ENCODE measurements around the gene KANSL1L. TPM values are rescaled to one million over a fixed set of nuclear protein-coding genes. Genes with fewer than 3 reads are reported as not detected.

Gene KANSL1L
- total RNA-seq, 4 donors from 2014 or later: 25.1 to 41.5 (median 30.0) TPM

DNA sequence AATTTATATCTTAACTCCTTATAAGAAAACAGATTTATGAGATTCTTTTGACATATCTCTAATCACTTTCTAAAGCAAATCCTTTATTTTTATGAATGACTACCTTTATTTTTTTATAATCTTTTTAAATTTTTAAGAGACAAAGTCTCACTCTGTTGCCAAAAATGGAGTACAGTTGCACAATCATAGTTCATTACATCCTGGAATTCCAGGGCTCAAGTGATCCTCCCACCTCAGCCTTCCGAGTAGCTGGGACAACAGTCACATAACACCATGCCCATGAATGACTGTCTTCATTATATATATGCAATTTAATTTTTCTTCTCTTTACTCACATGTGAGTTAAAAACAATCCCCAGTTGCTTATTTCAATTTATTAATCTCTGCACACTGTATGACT is 32.3 kb upstream of the KANSL1L start:
- Histone ChIP-seq H3K4me1 (no peaks in the 10 kb centered on the region), H3K9me3 (no peaks in the 10 kb centered on the region), H3K27ac (replicated peaks in 1 of 4) (no peak overlapping the region), H3K36me3 (no peaks in the 10 kb centered on the region), H3K4me3 (no peak overlapping the region), H3K27me3 (peaks cover 0 to 11% (median 0%) of the 10 kb centered on the region in 4 donors)
- intact Hi-C loops (cut with DNase I): no loop called here
- no peak for DNase-seq (ENCODE audit: extremely low spot score)
- WGBS: 77% methylated on average over 1 of the region's 1 CpG
- TF ChIP-seq POLR2A (IDR thresholded peaks at IDR 0.05; ENCODE audit: low read depth) (no peak), POLR2AphosphoS5 (IDR thresholded peaks at IDR 0.05) (no peak), EP300 (IDR thresholded peaks at IDR 0.05) (no peak)
- TF ChIP-seq, protein P1, sequence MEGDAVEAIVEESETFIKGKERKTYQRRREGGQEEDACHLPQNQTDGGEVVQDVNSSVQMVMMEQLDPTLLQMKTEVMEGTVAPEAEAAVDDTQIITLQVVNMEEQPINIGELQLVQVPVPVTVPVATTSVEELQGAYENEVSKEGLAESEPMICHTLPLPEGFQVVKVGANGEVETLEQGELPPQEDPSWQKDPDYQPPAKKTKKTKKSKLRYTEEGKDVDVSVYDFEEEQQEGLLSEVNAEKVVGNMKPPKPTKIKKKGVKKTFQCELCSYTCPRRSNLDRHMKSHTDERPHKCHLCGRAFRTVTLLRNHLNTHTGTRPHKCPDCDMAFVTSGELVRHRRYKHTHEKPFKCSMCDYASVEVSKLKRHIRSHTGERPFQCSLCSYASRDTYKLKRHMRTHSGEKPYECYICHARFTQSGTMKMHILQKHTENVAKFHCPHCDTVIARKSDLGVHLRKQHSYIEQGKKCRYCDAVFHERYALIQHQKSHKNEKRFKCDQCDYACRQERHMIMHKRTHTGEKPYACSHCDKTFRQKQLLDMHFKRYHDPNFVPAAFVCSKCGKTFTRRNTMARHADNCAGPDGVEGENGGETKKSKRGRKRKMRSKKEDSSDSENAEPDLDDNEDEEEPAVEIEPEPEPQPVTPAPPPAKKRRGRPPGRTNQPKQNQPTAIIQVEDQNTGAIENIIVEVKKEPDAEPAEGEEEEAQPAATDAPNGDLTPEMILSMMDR (IDR thresholded peaks at IDR 0.05): no peak

DNA sequence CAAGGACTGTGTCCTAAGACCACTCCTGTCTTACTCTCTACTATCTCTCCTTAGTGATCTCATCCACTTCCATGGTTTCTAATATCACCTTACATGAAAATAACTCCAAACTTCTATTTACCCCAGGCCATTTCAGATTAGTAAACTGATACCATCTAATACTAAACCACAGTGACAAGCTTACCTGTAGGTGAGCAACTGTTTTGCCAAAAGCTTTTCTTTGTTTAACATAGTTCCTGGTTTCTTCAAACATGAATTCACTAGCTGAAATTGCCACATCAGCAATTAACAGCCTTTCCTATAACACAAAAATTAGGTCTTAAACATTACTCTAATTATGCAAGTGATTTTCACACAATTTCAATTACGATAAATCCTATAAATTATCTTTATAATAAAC is 31.9 kb upstream of the KANSL1L start:
- no peaks in the 10 kb centered on the region for H3K9me3 ChIP-seq
- TF ChIP-seq EP300 (IDR thresholded peaks at IDR 0.05) (no peak), POLR2A (IDR thresholded peaks at IDR 0.05; ENCODE audit: low read depth) (no peak), POLR2AphosphoS5 (IDR thresholded peaks at IDR 0.05) (no peak)
- TF ChIP-seq, protein P1 (IDR thresholded peaks at IDR 0.05): no peak
- DNase-seq (ENCODE audit: extremely low spot score): no peak
- WGBS: 91% methylated on average over 1 of the region's 1 CpG
- intact Hi-C loops (cut with DNase I): no loop called here
- H3K36me3 ChIP-seq: no peaks in the 10 kb centered on the region
- H3K27me3 ChIP-seq: peaks cover 0 to 11% (median 0%) of the 10 kb centered on the region in 4 donors
- no peak overlapping the region for H3K27ac ChIP-seq (replicated peaks in 1 of 4)
- no peak overlapping the region for H3K4me3 ChIP-seq
- H3K4me1 ChIP-seq: no peaks in the 10 kb centered on the region

DNA sequence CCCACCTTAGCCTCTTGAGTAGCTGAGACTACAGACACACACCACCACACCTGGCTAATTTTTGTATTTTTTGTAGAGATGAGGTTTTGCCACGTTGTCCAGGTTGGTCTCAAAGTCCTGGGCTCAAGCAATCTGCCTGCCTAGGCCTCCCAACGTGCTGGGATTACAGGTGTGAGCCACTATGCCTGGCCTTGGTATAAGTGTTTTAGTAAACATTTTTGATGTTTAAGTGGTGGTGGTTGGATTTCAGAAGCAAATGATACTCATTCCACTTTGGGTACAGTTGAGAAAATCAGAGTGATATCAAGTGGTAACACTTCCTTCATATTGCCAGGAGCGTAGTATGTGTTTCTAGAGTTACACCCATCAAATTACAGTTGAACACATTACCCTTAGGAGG is 28.6 kb upstream of the KANSL1L start:
- intact Hi-C loops (cut with DNase I): no loop called here
- H3K9me3 ChIP-seq: no peaks in the 10 kb centered on the region
- no peak overlapping the region for H3K27ac ChIP-seq (replicated peaks in 1 of 4)
- 74% methylated on average over 3 of the region's 3 CpGs for WGBS
- no peak for DNase-seq (ENCODE audit: extremely low spot score)
- H3K27me3 ChIP-seq: peaks cover 0 to 9% (median 0%) of the 10 kb centered on the region in 4 donors
- TF ChIP-seq, protein P1 (IDR thresholded peaks at IDR 0.05): no peak
- TF ChIP-seq POLR2A (IDR thresholded peaks at IDR 0.05; ENCODE audit: low read depth): no peak
- no peak for TF ChIP-seq POLR2AphosphoS5 (IDR thresholded peaks at IDR 0.05)
- no peak for TF ChIP-seq EP300 (IDR thresholded peaks at IDR 0.05)
- no peaks in the 10 kb centered on the region for H3K36me3 ChIP-seq
- no peak overlapping the region for H3K4me3 ChIP-seq
- H3K4me1 ChIP-seq: peaks cover 0 to 14% (median 5%) of the 10 kb centered on the region in 4 donors

DNA sequence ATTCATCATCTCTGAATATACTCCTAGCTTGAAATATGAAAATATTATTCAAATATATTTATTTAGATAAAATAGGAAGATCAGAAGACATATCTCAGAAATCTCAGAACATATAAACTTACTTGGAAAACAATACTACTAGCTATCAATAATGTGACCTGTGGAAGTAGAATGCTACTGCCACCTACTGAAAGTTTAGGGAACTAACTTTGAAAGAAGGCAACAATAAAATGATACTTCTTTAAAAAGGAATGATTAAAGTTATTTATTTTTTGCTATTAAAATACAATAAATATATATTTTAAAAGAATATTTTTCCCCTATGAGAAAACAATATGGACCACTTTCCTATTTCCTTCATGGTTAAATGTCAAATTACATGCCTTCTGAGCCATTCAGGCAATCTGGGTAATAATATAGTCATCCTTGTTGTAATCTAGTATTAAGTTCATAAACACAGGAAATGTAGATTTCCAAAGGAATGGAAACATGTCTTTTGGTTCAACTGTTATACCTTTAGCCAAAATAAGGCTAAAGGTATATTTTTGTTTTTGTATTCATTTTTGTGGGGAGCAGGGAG is 28.1 kb upstream of the KANSL1L start:
- intact Hi-C loops (cut with DNase I): no loop called here
- Histone ChIP-seq H3K9me3 (no peaks in the 10 kb centered on the region), H3K4me3 (no peak overlapping the region)

More for the DNA sequence above, 28.1 kb upstream of the KANSL1L start:
- H3K4me1 ChIP-seq: peaks cover 0 to 14% (median 5%) of the 10 kb centered on the region in 4 donors
- no peak for TF ChIP-seq EP300 (IDR thresholded peaks at IDR 0.05)
- TF ChIP-seq, protein P1 (IDR thresholded peaks at IDR 0.05): peak; percentile 59 to 78 (median 69)
- no peak for DNase-seq (ENCODE audit: extremely low spot score)
- no peaks in the 10 kb centered on the region for H3K36me3 ChIP-seq
- H3K27me3 ChIP-seq: peaks cover 0 to 6% (median 0%) of the 10 kb centered on the region in 4 donors
- no peak overlapping the region for H3K27ac ChIP-seq (replicated peaks in 1 of 4)
